Measurements from ENCODE around the gene NTRK3.

Gene NTRK3

GRCh38 chr15:88187195-88187594 is 69.3 kb downstream of the NTRK3 start:
- FAIRE-seq, result no peak
- peak; percentile 50 for DNase-seq (ENCODE audit: low spot score)

- DNase-seq (ENCODE audit: low spot score) (no peak), FAIRE-seq (no peak)
Measured at GRCh38 chr15:88185584-88185983, 71.0 kb downstream of the NTRK3 start.

- FAIRE-seq, result no peak
- no peak for DNase-seq (ENCODE audit: low spot score)
Measured at GRCh38 chr15:88181613-88182012, 74.9 kb downstream of the NTRK3 start.

- no peak for DNase-seq (ENCODE audit: low spot score)
- FAIRE-seq, result no peak
Measured at GRCh38 chr15:88179562-88179961, 77.0 kb downstream of the NTRK3 start.

- DNase-seq (ENCODE audit: low spot score) (no peak), FAIRE-seq (no peak)
Measured at GRCh38 chr15:88178631-88179030, 77.9 kb downstream of the NTRK3 start.

- FAIRE-seq, result no peak
Measured at GRCh38 chr15:88177451-88177850, 79.1 kb downstream of the NTRK3 start.

GRCh38 chr15:88174571-88174970 is 82.0 kb downstream of the NTRK3 start:
- FAIRE-seq, result no peak
- no peak for DNase-seq (ENCODE audit: low spot score)

More at GRCh38 chr15:88177451-88177850, 79.1 kb downstream of the NTRK3 start:
- no peak for DNase-seq (ENCODE audit: low spot score)

GRCh38 chr15:88166082-88166993 is 90.2 kb downstream of the NTRK3 start:
- no peak for DNase-seq (ENCODE audit: low spot score)
- FAIRE-seq, result no peak

GRCh38 chr15:88161636-88162035 is 94.9 kb downstream of the NTRK3 start:
- DNase-seq (ENCODE audit: low spot score), result no peak
- no peak for FAIRE-seq

- DNase-seq (ENCODE audit: low spot score) (no peak), FAIRE-seq (no peak)
Measured at GRCh38 chr15:88155310-88155709, 101.2 kb downstream of the NTRK3 start.

GRCh38 chr15:88152672-88153071 is 103.9 kb downstream of the NTRK3 start:
- DNase-seq (ENCODE audit: low spot score) (no peak), FAIRE-seq (no peak)

GRCh38 chr15:88147760-88148159 is 108.8 kb downstream of the NTRK3 start:
- DNase-seq (ENCODE audit: low spot score) (no peak), FAIRE-seq (no peak)

GRCh38 chr15:88144921-88145653 is 111.5 kb downstream of the NTRK3 start:
- no peak for FAIRE-seq
- no peak for DNase-seq (ENCODE audit: low spot score)

- no peak for FAIRE-seq
- no peak for DNase-seq (ENCODE audit: low spot score)
Measured at GRCh38 chr15:88142121-88142520, 114.4 kb downstream of the NTRK3 start.

- DNase-seq (ENCODE audit: low spot score) (no peak), FAIRE-seq (no peak)
Measured at GRCh38 chr15:88141269-88141889, 115.2 kb downstream of the NTRK3 start.

GRCh38 chr15:88140398-88140797 is 116.1 kb downstream of the NTRK3 start:
- no peak for DNase-seq (ENCODE audit: low spot score)
- no peak for FAIRE-seq

- DNase-seq (ENCODE audit: low spot score), result no peak
- no peak for FAIRE-seq
Measured at GRCh38 chr15:88139936-88140335, 116.6 kb downstream of the NTRK3 start.

- FAIRE-seq, result no peak
- DNase-seq (ENCODE audit: low spot score), result no peak
Measured at GRCh38 chr15:88133795-88134194, 122.7 kb downstream of the NTRK3 start.

GRCh38 chr15:88132499-88132898 is 124.0 kb downstream of the NTRK3 start:
- no peak for DNase-seq (ENCODE audit: low spot score)
- no peak for FAIRE-seq

GRCh38 chr15:88131937-88132336 is 124.6 kb downstream of the NTRK3 start:
- DNase-seq (ENCODE audit: low spot score) (no peak), FAIRE-seq (no peak)

GRCh38 chr15:88127432-88127790 is 129.1 kb downstream of the NTRK3 start:
- no peak for FAIRE-seq
- DNase-seq (ENCODE audit: low spot score), result no peak
